IMR-90 (cell line): ENCODE data around the gene BHLHA9. TPM values are rescaled to one million over a fixed set of nuclear protein-coding genes. Genes with fewer than 3 reads are reported as not detected.

Experiments
- ATAC-seq: fragments of 200-7000 bp; cut with Tn5 transposase; 2 replicates; pipeline ENCODE4 v1.9.1; 2020; ENCODE audit warnings: low read depth, mild to moderate bottlenecking, moderate library complexity
- BruUV-seq: library from RNA; stranded (reverse); fragments of 400-500 nt; replicated peaks from 2 replicates; lab custom pipeline; 2021; lab: Mats Ljungman, UMichigan
- CTCF ChIA-PET: fragments of 300-600 bp; formaldehyde crosslinking; extraction: SDS; loops from one replicate; lab custom pipeline; 2021; ENCODE audit warnings: antibody characterized with exemption; lab: Yijun Ruan, JAX
- POLR2A ChIA-PET: fragments of 300-600 bp; sonication (Branson Sonifier 250); formaldehyde crosslinking; loops from one replicate; lab custom pipeline; 2022; ENCODE audit warnings: antibody characterized with exemption; ENCODE audit not compliant: unreplicated experiment; lab: Charles Lee
- DNase-seq: peaks from one replicate; pipeline ENCODE4 v3.0.0; 2013
- H2AFZ ChIP-seq: replicated peaks from 2 replicates; pipeline ENCODE3; 2013; ENCODE audit warnings: low read length, mild to moderate bottlenecking; ENCODE audit not compliant: poor library complexity
- H2AK5ac ChIP-seq: 2 replicates; pipeline ENCODE4 v1.6.1; 2013; ENCODE audit warnings: low read depth, low read length, inconsistent platforms
- H2AK9ac ChIP-seq: replicated peaks from 2 replicates; pipeline ENCODE3; 2013; ENCODE audit warnings: mild to moderate bottlenecking, low read depth, low read length, moderate library complexity; ENCODE audit not compliant: poor library complexity
- H2BK120ac ChIP-seq: 2 replicates; pipeline ENCODE4 v1.6.1; 2013; ENCODE audit warnings: low read depth, low read length, inconsistent platforms
- H2BK15ac ChIP-seq: 3 replicates; pipeline ENCODE4 v1.6.1; 2013; ENCODE audit warnings: low read depth, low read length, inconsistent platforms
- H2BK20ac ChIP-seq: 2 replicates; pipeline ENCODE4 v1.6.1; 2013; ENCODE audit warnings: low read depth, mild to moderate bottlenecking, inconsistent platforms, low read length, moderate library complexity
- H2BK5ac ChIP-seq: 2 replicates; pipeline ENCODE4 v1.6.1; 2013; ENCODE audit warnings: mild to moderate bottlenecking, low read depth, low read length, inconsistent platforms; ENCODE audit not compliant: poor library complexity, severe bottlenecking
- H3K14ac ChIP-seq: replicated peaks from 2 replicates; pipeline ENCODE4 v1.6.1; 2013; ENCODE audit warnings: low read depth, low read length, inconsistent platforms
- H3K18ac ChIP-seq: 2 replicates; pipeline ENCODE4 v1.6.1; 2013; ENCODE audit warnings: low read depth, low read length, control low read depth
- H3K23ac ChIP-seq: 2 replicates; pipeline ENCODE4 v1.6.1; 2013; ENCODE audit warnings: low read depth, low read length, inconsistent platforms
- H3K27ac ChIP-seq: 2 replicates; pipeline ENCODE4 v1.5.1; 2013; ENCODE audit warnings: mild to moderate bottlenecking, control low read depth, low read length; ENCODE audit not compliant: insufficient read depth
- H3K27me3 ChIP-seq: 2 replicates; pipeline ENCODE4 v1.6.1; 2013; ENCODE audit warnings: low read length; ENCODE audit not compliant: control insufficient read depth, insufficient read depth
- H3K36me3 ChIP-seq: 2 replicates; pipeline ENCODE4 v1.6.1; 2013; ENCODE audit warnings: low read length, mixed read lengths; ENCODE audit not compliant: control insufficient read depth, insufficient read depth
- H3K4ac ChIP-seq: 2 replicates; pipeline ENCODE4 v1.6.1; 2013; ENCODE audit warnings: low read depth, low read length, inconsistent platforms
- H3K4me1 ChIP-seq: 2 replicates; pipeline ENCODE4 v1.6.1; 2013; ENCODE audit warnings: low read length, mixed read lengths; ENCODE audit not compliant: control insufficient read depth, insufficient read depth
- H3K4me2 ChIP-seq: 2 replicates; pipeline ENCODE4 v1.6.1; 2013; ENCODE audit warnings: low read depth, mild to moderate bottlenecking, control low read depth, low read length, moderate library complexity
- H3K4me3 ChIP-seq: 2 replicates; pipeline ENCODE4 v1.5.1; 2013; ENCODE audit warnings: low read depth, mild to moderate bottlenecking, control low read depth, low read length, moderate library complexity; ENCODE audit not compliant: insufficient read depth
- H3K56ac ChIP-seq: 2 replicates; pipeline ENCODE4 v1.6.1; 2013; ENCODE audit warnings: low read length, inconsistent platforms; ENCODE audit not compliant: insufficient read depth; ENCODE audit errors: extremely low read depth
- H3K79me1 ChIP-seq, 2 experiments: 2 replicates each; pipeline ENCODE4 v1.6.1; 2013; ENCODE audit warnings: low read length in 2 of 2, inconsistent platforms in 1 of 2, low read depth in 1 of 2
- H3K9ac ChIP-seq: 2 replicates; pipeline ENCODE4 v1.6.1; 2013; ENCODE audit warnings: low read depth, low read length, control low read depth
- H3K9me1 ChIP-seq: 2 replicates; pipeline ENCODE4 v1.6.1; 2013; ENCODE audit warnings: low read length, inconsistent platforms; ENCODE audit not compliant: insufficient read depth
- H3K9me3 ChIP-seq: 2 replicates; pipeline ENCODE4 v1.6.1; 2013; ENCODE audit warnings: low read length; ENCODE audit not compliant: control insufficient read depth, insufficient read depth
- H4K20me1 ChIP-seq: 2 replicates; pipeline ENCODE4 v1.6.1; 2013; ENCODE audit warnings: low read length, inconsistent platforms; ENCODE audit not compliant: insufficient read depth
- H4K5ac ChIP-seq: 2 replicates; pipeline ENCODE4 v1.6.1; 2013; ENCODE audit warnings: mild to moderate bottlenecking, low read depth, low read length, control low read depth
- H4K8ac ChIP-seq, 2 experiments: 2 replicates each; pipeline ENCODE4 v1.6.1; 2013; ENCODE audit warnings: low read depth in 2 of 2, low read length in 2 of 2, control low read depth in 1 of 2, inconsistent platforms in 1 of 2
- H4K91ac ChIP-seq: 2 replicates; pipeline ENCODE4 v1.6.1; 2013; ENCODE audit warnings: low read depth, low read length, inconsistent platforms; ENCODE audit not compliant: insufficient read depth
- CEBPB ChIP-seq: IDR thresholded peaks from 2 replicates; pipeline ENCODE4 v1.6.1; 2012; ENCODE audit warnings: low read depth, low read length, improper control_type of control experiment
- CHD1 ChIP-seq: IDR thresholded peaks from 2 replicates; pipeline ENCODE4 v1.6.1; 2012; ENCODE audit warnings: low read depth, low read length, improper control_type of control experiment
- FOS ChIP-seq: fragments of 150-350 bp; IDR thresholded peaks from 2 replicates; pipeline ENCODE4 v1.6.1; 2016; ENCODE audit warnings: low read depth, low read length
- MAFK ChIP-seq: IDR thresholded peaks from 2 replicates; pipeline ENCODE4 v1.6.1; 2012; ENCODE audit warnings: low read depth, low read length, improper control_type of control experiment
- MAZ ChIP-seq: IDR thresholded peaks from 2 replicates; pipeline ENCODE4 v1.6.1; 2012; ENCODE audit warnings: low read depth, mild to moderate bottlenecking, low read length, improper control_type of control experiment, moderate library complexity, borderline replicate concordance
- MXI1 ChIP-seq: IDR thresholded peaks from 2 replicates; pipeline ENCODE4 v1.6.1; 2012; ENCODE audit warnings: low read depth, mild to moderate bottlenecking, low read length, moderate library complexity, borderline replicate concordance
- NFE2L2 ChIP-seq: fragments of 150-350 bp; IDR thresholded peaks from 2 replicates; pipeline ENCODE4 v1.6.1; 2016; ENCODE audit warnings: low read depth, mild to moderate bottlenecking, low read length
- RAD21 ChIP-seq: IDR thresholded peaks from 2 replicates; pipeline ENCODE4 v1.6.1; 2012; ENCODE audit warnings: low read length, improper control_type of control experiment
- WGBS, 2 experiments: methylation state at CpG; one replicate each; pipeline versions ENCODE4 v1.1.5 to v1.1.7; 2013; ENCODE audit warnings: missing lambda C conversion rate in 2 of 2; ENCODE audit not compliant: insufficient read length in 1 of 2; ENCODE audit errors: extremely low coverage in 2 of 2; 5-methylcytosine and 5-hydroxymethylcytosine counted together
- dilution Hi-C: fragments of 300-500 bp; cut with HindIII; formaldehyde crosslinking; loops from one replicate; pipeline ENCODE4 v1.14.3; 2018; ENCODE audit warnings: low sequenced_read_pairs; ENCODE audit not compliant: unreplicated experiment
- in situ Hi-C: fragments of 300-500 bp; cut with MboI; formaldehyde crosslinking; loops from 3 replicates; pipeline ENCODE4 v1.14.3; 2019; ENCODE audit warnings: low sequenced_read_pairs, inconsistent platforms, mixed read lengths
- intact Hi-C: fragments of 100-400 bp; cut with micrococcal nuclease; formaldehyde crosslinking; loops from 2 replicates; pipeline ENCODE4 v1.10.0; 2022
- polyA plus RNA-seq, 3 experiments: library from polyadenylated mRNA; depleted of rRNA; stranded (reverse); fragments of >200 nt; gene quantifications; 2 replicates each; pipeline ENCODE4 v1.2.3, GENCODE V29; 2012; ENCODE audit warnings: low replicate concordance in 1 of 3
- total RNA-seq: library from RNA; depleted of rRNA; stranded (reverse); fragments of >200 nt; gene quantifications from 2 replicates; pipeline ENCODE4 v1.2.3, GENCODE V29; 2012
- TF ChIP-seq, protein P1 (sequence below): fragments of 150-350 bp; IDR thresholded peaks from 2 replicates; pipeline ENCODE4 v1.6.1; 2016; ENCODE audit warnings: low read depth, mild to moderate bottlenecking, low read length, moderate library complexity, borderline replicate concordance
- TF ChIP-seq, protein P2 (sequence below): conservative IDR thresholded peaks from 2 replicates; pipeline ENCODE4 v1.5.1; 2012; ENCODE audit warnings: mild to moderate bottlenecking, low read depth, low read length, improper control_type of control experiment

BHLHA9 gene
- total and polyA plus RNA-seq, 2 of the 4 experiments (the other 2 are of a cell fraction) = not detected

DNA sequence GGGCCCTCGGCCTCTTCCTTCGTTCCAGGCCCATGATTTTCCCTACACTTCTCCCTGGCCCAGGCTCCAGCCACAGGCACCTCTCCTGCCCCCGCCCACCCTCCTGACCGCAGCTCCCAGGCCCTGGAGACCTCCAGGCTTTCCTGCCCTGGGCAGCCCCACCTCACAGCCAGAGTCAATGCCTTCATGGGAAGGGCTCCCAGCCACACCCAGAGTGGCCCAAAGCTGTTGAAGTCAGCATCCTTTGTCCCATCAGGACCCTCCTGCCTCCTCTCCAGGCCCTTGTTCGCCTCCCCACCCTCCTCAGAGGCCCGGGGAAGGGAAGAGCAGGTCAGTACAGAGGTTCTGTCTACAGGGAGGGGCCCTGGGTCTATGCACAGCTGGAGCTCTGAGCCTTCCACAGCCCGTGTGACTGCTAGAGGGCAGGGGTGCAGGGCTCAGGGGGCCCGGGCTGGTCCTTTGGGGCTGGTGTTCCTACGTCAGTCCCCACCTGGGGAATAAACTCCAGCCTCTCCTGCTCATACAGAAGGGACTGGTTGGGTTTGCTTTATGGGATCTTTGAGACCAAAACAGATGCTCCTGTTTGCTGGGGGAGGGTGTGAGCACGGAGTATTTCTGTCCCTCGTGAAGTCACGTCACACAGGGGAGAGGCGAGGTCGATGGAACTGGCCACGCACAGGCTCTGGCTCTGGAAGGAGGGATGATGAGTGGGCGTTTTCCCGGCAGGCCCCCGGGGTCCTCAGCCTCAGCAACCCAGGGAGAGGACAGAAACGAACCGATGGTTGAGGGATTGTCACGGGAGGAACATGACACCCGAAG lies 29.5 kb downstream of the BHLHA9 start:
- no peak overlapping the region for H4K91ac ChIP-seq
- ChIA-PET CTCF (no interaction called here), POLR2A (no interaction called here)
- dilution Hi-C loops = no loop called here
- H3K79me1 ChIP-seq = no peaks in the 10 kb centered on the region
- H2AFZ ChIP-seq = no peak overlapping the region
- TF ChIP-seq MAFK = no peak
- TF ChIP-seq NFE2L2 = no peak
- no peak for TF ChIP-seq CHD1
- TF ChIP-seq, protein P1, sequence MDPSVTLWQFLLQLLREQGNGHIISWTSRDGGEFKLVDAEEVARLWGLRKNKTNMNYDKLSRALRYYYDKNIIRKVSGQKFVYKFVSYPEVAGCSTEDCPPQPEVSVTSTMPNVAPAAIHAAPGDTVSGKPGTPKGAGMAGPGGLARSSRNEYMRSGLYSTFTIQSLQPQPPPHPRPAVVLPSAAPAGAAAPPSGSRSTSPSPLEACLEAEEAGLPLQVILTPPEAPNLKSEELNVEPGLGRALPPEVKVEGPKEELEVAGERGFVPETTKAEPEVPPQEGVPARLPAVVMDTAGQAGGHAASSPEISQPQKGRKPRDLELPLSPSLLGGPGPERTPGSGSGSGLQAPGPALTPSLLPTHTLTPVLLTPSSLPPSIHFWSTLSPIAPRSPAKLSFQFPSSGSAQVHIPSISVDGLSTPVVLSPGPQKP = no peak
- no peak for TF ChIP-seq MXI1
- TF ChIP-seq, protein P2, sequence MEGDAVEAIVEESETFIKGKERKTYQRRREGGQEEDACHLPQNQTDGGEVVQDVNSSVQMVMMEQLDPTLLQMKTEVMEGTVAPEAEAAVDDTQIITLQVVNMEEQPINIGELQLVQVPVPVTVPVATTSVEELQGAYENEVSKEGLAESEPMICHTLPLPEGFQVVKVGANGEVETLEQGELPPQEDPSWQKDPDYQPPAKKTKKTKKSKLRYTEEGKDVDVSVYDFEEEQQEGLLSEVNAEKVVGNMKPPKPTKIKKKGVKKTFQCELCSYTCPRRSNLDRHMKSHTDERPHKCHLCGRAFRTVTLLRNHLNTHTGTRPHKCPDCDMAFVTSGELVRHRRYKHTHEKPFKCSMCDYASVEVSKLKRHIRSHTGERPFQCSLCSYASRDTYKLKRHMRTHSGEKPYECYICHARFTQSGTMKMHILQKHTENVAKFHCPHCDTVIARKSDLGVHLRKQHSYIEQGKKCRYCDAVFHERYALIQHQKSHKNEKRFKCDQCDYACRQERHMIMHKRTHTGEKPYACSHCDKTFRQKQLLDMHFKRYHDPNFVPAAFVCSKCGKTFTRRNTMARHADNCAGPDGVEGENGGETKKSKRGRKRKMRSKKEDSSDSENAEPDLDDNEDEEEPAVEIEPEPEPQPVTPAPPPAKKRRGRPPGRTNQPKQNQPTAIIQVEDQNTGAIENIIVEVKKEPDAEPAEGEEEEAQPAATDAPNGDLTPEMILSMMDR = no peak
- TF ChIP-seq MAZ = no peak
- TF ChIP-seq RAD21 = no peak
- TF ChIP-seq CEBPB = no peak
- TF ChIP-seq FOS = no peak
- H3K4me2 ChIP-seq = no peak overlapping the region
- no peaks in the 10 kb centered on the region for H3K4me1 ChIP-seq
- H3K4me3 ChIP-seq = no peak overlapping the region
- no TSS peak for BruUV-seq
- no peaks in the 10 kb centered on the region for H3K9me1 ChIP-seq
- H3K4ac ChIP-seq = no peak overlapping the region
- no peak overlapping the region for H2AK5ac ChIP-seq
- H2AK9ac ChIP-seq = no peak overlapping the region
- no peak overlapping the region for H4K8ac ChIP-seq
- intact Hi-C loops = no loop called here
- no peak overlapping the region for H3K56ac ChIP-seq
- no peak for DNase-seq
- no peak overlapping the region for H3K18ac ChIP-seq
- H3K36me3 ChIP-seq = no peaks in the 10 kb centered on the region
- H2BK120ac ChIP-seq = no peak overlapping the region
- in situ Hi-C loops = no loop called here
- no peak overlapping the region for H2BK15ac ChIP-seq
- no peaks in the 10 kb centered on the region for H3K9me3 ChIP-seq
- no peak overlapping the region for H2BK20ac ChIP-seq
- WGBS, 2 experiments = 94% methylated on average over 2 of the region's 22 CpGs; no CpG with 5 or more reads in 1 of the 2 experiments
- H3K27ac ChIP-seq = no peak overlapping the region
- H3K9ac ChIP-seq = no peak overlapping the region
- no peak overlapping the region for H3K14ac ChIP-seq
- peaks cover 62% of the 10 kb centered on the region for H3K27me3 ChIP-seq
- H4K5ac ChIP-seq = no peak overlapping the region
- ATAC-seq = no peak
- H3K23ac ChIP-seq = no peak overlapping the region
- H4K20me1 ChIP-seq = no peaks in the 10 kb centered on the region
- H2BK5ac ChIP-seq = no peak overlapping the region
